Stomach (tissue), 4 donors: ENCODE results near the gene MDFIC.

Experiments used
- CTCF ChIP-seq, 7 experiments: fragments of 450-650 bp in 4 of 7; fragments of 200-600 bp in 3 of 7; sonication (generic) in 3 of 7; IDR thresholded peaks; one replicate each; pipeline ENCODE4 v1.5.1; 2016 to 2019; ENCODE audit warnings: antibody characterized with exemption in 7 of 7, control low read depth in 2 of 7, mild to moderate bottlenecking in 1 of 7
- POLR2AphosphoS5 ChIP-seq, 3 donors: sonication (generic); formaldehyde crosslinking; IDR thresholded peaks; one replicate each; pipeline ENCODE4 v1.6.1; 2016; ENCODE audit warnings: antibody characterized with exemption in 3 of 3

- TF ChIP-seq POLR2AphosphoS5 (IDR thresholded peaks at IDR 0.05), result no peak
- TF ChIP-seq CTCF (IDR thresholded peaks at IDR 0.05), result no peak
Measured at GRCh38 chr7:115014794-115015193, 92.9 kb downstream of the MDFIC start.
